HG02884 (cell line): Measurements from ENCODE around the gene SCNN1G.
A peak's percentile ranks its signal among the peaks of the same experiment; 100 is the strongest.
"Not testable (repeated sequence)": the region's sequence is repeated elsewhere in the genome, so short reads cannot be mapped to it uniquely, and the experiment has no call there.

Experiments used
- ATAC-seq: cut with Tn5 transposase; IDR thresholded peaks from one replicate; pipeline ENCODE4 v1.9.1; 2021; ENCODE audit warnings: mild to moderate bottlenecking, moderate library complexity; ENCODE audit not compliant: unreplicated experiment

SCNN1G gene, protein sequence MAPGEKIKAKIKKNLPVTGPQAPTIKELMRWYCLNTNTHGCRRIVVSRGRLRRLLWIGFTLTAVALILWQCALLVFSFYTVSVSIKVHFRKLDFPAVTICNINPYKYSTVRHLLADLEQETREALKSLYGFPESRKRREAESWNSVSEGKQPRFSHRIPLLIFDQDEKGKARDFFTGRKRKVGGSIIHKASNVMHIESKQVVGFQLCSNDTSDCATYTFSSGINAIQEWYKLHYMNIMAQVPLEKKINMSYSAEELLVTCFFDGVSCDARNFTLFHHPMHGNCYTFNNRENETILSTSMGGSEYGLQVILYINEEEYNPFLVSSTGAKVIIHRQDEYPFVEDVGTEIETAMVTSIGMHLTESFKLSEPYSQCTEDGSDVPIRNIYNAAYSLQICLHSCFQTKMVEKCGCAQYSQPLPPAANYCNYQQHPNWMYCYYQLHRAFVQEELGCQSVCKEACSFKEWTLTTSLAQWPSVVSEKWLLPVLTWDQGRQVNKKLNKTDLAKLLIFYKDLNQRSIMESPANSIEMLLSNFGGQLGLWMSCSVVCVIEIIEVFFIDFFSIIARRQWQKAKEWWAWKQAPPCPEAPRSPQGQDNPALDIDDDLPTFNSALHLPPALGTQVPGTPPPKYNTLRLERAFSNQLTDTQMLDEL

DNA sequence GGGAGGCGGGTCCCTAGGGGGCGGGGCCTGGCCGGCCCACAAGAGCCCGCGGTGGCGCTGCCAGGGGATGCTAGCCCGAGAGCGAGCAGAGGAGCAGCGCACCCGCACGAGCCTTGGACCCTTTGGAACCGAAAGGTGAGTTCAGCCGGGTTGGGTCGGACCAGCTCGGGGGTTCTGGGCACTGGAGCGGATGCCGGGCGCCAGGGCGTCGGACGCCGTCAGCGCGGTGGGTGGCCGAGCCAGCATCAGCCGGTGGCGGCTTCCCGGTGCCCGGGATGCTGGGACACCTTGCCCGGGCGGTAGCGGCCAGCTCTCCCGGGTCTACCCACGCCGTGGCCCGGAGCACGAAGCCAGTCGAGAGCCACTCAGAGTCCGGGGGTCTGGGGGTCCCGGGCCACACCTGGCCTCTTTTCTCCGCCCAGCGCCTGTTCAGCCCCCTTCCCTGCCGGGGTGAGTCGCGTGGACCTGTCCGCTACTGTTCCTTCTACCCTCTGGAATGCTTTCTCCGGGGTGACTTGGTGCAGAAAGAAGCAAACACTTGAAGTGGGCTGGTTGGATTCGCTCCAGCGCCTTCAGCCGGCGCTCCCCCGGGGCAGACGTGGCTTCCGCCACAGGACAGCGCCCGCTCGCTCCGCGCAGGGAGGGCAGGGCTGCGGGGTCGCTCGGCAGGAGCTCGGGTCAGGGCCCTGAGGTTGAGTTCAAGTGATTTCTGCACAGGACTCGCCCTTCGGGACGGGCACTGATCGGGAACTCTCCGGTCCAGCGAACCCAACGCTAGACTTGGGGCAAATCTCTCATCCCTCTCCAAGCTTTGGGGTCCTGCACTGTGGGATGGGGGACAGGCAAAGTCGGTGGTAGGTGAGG is at the start of gene SCNN1G:
Gene SCNN1G (plus strand): TSS at position 67 of the 864 bp plus-strand sequence. CDS start 3,527 bp downstream, outside the sequence.
- peak; percentile 5 for ATAC-seq

DNA sequence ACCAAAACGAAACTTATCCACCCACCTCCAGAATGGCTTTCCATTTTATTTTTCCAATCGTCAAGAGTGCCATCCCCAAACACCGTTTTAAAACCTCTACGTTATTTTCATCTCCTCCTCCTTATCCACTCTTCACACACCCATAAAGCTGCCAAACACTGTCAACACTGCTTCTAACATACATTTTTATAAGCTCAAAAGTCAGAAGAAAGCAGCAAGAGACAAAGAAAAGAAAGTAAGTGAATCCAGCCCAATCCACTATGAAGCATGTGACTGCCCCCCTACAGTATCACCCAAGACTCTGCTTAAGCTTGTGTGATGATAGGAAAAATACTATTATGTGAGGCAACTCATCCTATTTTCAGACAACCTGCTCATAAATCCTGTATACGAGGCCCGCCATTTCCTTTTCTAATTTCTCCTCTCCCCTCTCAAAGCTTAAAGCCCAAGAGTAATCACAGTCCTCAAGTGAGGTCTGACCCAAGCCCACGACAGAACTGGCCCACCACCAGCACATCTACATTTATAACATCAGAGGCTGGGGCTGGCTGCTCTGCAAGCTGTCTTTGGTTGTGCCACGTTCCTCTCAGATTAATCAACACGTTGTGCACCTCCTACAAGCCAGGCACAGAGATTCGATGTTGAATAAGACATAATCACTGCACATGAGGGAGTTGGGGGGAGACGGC is 49.6 kb upstream of the SCNN1G start:
- no peak for ATAC-seq

DNA sequence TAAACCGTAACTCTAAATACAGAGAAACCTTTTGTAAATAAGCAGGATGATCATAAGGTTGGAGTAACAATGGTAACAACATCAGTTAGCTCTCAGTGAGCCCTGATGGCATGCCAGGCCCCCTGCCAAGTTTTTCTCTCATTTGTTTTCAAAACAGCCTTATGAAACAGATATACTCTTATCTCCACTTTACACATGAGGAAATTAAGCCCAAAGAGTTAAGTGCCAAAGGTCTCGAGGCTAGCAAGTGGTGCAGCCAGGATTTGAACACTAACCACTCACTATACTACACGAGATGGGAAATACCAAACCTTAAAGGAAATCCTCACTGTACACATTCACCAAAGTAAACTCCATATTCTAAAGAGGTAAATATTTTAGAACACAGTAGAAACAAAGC is 48.3 kb upstream of the SCNN1G start:
- ATAC-seq = no peak

DNA sequence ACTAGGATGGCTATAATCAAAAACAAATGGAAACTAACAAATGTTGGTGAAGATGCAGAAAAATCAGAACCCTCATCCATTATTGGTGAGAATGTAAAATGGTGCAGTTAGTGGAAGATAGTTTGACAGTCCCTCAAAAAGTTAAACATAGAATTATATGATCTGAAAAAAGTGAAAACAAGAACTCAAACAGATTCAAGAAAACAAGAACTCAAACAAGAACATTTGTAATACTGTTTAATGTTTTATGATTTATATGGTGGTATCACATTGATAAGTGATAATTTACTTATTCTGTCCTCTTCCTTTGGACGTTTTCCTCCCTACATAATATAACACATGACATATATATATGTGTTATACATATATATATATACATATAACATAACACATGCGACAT is 45.3 kb upstream of the SCNN1G start:
- ATAC-seq = no peak

DNA sequence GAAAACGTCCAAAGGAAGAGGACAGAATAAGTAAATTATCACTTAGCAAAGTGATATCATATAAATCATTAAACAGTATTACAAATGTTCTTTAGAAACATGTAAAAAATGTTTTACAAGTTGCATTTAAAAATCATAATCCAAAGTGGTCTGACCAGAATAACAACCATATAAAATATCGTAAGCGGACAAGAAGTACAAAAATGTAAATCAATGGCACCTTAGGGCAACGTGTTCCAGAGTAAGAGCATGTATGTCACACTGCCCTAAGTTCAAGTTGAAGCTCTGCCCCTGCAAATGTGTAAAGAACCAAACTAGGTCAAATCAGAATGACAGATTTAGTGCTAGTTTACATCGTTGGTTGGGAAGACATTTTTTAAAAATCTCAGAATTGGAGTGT is 44.7 kb upstream of the SCNN1G start:
- no peak for ATAC-seq

DNA sequence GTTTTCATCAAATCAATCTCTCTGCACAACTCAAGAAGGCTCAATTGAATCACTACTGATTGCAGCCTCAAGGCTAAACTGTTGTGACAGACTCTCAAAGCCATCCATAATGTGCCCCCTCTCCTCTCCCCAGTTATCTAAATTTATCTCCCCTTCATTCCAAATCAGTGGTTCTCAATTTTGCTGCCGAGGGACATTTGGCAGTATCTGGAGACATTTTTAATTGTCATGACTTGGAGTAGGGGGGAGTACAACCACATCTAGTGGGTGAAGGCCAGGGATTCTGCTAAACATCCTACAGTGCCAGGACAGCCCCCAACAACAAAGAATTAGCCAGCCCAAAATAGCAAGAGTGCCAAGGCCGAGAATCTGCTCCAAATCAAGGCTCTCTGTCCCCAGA is 42.4 kb upstream of the SCNN1G start:
- no peak for ATAC-seq

DNA sequence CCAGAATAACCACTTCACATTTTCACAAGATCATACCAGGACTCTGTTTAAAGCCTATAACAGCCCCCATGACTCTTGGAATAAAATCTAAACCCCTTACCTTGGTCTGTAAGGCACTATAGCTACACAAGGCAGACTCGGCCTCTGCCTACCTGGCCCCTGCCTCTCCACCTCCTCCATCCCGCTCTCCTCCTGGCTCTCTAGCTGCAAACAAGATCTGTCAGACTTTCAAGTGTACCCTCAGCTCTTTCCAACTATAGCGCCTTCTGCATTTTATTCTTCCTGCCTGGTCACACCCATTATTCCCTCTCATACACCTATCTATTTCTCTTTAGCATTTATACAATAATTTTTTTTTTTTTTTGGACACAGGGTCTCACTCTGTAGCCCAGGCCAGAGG is 41.5 kb upstream of the SCNN1G start:
- no peak for ATAC-seq

DNA sequence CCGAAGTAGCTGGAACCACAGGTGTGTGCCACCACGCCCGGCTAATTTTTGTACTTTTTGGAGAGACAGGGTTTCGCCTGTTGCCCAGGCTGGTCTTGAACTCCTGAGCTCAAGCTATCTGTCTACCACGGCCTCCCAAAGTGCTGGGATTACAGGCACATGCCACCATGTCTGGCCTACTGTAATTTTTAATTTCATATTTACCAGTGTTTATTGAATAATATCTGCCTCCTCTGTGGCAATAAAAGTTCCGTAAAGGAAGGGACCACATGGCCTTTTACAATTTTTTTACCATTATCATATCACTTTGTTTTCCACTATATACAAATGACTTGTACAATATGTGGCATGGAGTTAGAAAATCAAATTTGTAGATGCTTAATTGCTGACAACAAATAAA is 41.0 kb upstream of the SCNN1G start:
- no peak for ATAC-seq

DNA sequence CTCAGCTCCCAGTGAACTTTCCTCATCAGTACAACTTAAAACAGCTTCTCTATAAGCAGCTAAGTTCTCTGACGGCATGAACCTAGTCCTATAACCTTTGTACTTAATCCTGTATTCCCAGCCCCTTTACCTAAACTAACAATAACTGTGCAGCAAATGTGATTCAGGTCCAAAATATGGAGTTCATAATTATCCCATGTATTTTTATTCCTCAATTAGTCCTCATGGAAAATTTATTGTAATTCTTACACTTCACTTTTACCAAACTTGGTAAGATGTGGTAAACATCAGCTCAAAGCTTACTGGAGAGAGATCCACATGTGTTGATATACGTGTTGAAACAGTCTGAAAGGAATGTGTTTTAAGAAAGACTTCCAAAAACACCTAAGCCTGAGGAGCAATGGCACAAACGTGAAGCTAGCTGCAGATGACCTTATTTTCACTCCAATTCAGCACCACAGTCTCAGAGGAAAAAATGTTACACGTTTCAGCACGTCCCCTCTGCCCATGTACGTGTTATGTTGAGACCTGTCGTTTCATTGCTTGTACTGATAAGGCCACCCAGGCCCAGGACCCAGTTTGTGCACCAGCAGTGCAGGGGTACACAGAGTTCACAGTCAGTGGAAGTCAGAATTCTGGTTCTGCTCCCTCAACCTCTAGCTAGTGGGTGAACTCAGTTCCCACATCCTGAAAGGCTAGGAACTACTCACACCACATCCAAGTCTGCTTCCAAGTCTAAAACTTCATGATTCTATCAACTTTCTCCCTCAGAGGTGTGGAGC is 40.4 kb upstream of the SCNN1G start:
- no peak for ATAC-seq

DNA sequence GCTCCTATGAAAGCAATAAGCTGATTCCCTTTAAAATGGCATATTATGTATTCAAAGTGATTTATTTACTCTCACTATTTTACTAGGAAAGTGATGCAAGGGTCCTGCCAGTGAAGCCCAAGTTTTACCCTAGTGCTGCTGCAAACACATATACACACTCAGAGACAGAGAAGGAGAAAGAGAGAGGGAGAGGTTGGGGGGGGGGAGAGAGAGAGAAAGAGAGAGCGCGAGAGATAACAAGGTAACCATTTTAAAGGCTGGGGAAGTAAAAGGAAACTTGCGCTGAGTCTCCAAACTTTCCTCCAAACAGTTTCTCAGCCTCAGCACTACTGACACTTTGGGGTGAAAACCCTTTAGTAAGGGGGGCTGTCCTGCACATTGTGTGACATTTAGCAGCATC is 39.2 kb upstream of the SCNN1G start:
- ATAC-seq = no peak

DNA sequence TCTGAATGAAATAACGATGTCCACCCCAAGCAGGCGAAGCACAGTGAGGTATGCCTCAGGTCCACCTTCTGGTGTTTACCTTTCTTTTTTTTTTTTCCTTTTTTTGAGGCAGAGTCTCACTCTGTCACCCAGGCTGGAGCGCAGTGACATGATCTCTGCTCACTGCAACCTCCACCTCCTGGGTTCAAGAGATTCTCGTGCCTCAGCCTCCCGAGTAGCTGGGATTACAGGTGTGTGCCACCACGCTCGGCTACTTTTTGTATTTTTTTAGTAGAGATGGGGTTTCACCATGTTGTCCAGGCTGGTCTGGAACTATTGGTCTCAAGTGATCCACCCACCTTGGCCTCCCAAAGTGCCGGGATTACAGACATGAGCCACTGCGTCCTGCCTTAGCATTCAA is 38.2 kb upstream of the SCNN1G start:
- ATAC-seq = not testable (repeated sequence)

DNA sequence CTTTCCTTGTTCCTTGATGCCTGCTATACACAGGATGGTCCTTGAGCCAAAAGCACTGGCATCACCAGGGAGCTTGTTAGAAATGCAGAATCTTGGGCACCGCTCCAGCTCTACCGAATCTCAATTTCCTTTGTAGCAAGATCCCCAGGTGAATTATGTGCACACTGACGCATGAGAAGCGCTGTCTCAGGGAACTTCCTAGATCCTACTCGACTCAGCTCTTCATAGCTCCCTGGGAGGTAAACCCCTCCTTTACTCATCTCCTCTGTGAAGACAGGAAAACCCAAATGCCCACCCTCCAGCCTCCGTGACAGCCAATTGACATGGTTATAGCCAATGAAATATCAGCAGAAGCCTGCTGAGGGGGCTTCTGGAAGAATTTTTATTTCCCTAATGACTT is 37.4 kb upstream of the SCNN1G start:
- ATAC-seq = no peak

DNA sequence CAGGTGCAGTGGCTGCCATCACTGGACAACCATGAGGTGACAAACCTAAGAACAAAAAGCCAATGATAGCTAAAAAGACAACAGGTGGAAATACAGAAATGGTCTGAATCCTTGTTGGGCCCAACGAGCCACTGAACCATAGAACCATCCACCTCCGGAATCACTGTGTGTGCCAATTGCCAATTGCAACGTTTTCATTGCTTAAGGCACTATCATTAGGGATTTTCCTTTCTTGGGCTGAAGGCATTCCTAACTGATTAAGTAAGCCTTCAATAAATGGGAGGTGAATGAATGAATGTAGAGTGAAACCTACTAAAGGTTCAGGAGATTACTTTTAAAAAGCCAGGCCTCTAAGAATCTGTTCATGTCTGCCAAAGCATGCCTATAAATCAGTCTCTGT is 36.9 kb upstream of the SCNN1G start:
- ATAC-seq = no peak

DNA sequence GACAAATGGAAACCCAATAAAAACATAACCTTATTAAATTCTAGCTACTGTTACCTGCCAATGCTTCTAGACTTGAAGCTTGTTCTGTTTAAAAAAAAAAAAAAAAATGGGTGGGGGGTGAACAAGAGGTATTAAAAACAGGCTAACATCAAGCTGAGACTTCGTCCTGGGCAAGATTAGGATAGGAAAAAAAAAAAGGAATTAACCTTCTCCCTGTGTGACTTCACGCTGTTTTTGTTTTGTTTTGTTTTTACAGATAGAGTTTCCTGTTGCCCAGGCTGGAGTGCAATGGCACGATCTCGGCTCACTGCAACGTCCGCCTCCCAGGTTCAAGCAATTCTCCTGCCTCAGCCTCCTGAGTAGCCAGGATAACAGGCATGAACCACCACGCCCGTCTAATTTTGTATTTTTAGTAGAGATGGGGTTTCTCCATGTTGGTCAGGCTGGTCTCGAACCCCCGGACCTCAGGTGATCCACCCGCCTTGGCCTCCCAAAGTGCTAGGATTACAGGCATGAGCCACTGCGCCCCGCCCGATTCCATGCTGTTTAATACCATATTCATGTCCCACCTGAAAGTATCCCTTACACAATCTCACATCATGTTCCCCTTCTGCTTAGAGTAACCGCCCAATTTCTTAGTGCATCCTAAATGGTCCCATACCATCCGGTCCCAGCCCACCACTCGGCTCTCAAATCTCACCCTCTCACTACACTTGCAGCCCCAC is 35.5 kb upstream of the SCNN1G start:
- no peak for ATAC-seq

DNA sequence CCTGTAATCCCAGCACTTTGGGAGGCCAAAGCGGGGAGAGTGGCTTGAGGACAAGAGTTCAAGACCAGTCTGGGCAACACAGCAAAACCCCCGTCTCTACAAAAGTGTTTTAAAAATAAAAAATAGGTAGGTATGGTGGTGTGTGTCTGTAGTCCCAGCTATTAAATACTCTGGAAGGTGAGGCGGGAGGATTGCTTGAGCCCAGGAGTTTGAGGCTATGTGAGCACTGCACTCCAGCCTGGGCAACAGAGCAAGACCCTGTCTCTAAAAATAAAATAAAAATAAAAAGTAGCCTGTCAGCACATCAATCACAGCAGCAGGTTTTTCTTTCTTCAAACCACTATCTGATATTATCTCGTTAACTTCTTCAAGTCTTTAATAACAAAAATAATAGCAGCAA is 34.9 kb upstream of the SCNN1G start:
- ATAC-seq = no peak

DNA sequence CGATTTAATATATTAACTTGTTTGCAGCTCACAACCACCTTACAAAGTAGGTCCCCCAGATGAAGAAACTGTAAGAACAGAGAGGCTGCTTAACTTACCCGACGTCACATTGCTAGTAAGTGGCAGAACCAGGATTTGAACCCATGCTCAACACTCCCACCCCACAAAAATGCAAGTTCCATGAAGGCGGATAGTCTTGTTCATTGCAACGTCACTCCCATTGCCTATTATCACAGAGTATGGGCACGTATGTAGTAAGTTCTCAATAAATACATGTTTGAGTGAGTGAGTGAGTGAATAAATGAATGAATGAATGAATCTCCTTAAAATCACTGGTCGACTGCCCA is 34.4 kb upstream of the SCNN1G start:
- ATAC-seq = no peak

DNA sequence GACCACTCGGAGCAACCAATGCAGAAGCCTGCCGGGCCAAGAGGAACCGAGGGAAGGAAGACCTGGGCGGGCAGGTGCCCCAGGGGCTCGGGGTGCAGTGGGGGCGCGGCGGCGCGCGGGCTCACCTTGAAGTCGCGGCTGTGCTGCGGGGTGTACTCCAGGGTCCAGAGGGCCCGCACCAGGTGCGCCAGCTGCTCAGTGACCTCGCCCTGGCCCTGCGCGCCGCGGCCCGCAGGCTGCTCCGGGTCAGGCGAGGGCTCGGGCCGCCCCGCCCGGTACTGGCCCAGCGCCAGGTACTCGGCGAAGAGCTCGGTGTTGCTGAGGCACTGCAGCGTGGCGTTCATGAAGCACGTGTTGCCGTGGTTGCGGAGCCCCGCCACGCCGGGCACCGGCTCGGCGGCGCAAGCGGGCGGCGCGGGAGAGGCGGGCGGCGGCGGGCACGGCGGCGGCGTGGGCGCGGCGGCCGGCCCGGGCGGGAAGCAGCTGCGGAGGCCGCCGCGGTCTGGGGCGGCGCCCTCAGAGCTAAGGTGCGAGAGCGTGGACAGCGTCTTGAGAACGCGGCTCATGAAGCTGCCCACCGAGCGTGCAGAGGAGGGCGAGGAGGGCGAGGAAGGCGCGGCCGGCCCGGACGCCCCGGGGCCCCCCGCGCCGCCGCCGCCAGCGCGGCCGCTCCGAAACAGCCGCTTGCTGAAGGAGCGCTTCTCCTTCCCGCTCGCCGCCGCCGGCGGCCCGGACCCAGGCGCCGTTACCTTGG is 33.9 kb upstream of the SCNN1G start:
- ATAC-seq = peak; percentile 35

DNA sequence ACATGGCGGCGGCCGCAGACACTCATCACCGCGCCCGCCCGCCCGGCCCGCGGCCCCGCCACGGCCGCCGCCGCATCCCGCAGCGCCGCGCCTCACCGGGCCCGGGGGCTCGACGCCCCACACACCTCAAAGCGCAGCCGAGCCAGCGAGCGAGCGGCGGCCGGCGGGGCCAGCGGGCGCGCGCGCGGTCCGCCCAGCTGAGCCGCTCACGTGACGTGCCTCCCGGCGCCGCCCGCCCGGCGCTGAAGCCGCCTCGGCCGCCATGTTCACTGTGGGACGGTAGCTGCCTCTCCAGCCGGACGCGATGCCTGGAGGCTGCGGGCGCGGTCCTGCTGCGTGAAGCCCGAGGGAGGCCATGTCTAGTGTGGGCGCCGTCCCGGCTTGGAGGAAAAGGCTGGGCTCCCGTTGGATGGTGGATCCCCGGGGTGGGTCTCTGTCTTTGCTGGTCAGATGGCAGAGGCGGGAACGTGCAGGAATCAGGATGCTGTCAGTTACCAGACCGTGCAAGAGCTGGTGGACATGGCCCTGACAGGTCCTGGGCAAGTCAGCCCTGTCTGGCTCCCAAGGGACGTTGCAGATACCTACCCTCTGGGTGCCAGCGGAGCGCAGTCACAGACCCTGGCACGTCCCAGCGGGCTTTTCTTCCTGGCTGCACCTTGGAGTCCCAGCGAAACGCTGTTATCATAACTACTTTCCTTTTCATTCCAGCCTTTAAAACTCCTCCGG is 33.1 kb upstream of the SCNN1G start, which contains the start of gene USP31:
Gene USP31 (minus strand): TSS at position 186 of the 726 bp plus-strand sequence. CDS start 182 bp downstream, at position 4.
- ATAC-seq = peak; percentile 98
